OCI-LY7 (cell line): Measurements from ENCODE around the gene KIAA1958. TPM values are rescaled to one million over a fixed set of nuclear protein-coding genes. Genes with fewer than 3 reads are reported as not detected.

Source experiments
- BruUV-seq: library from RNA; stranded (reverse); fragments of 400-500 nt; replicated peaks from 2 replicates; lab custom pipeline; 2021; lab: Mats Ljungman, UMichigan
- CTCF ChIA-PET: fragments of 300-600 bp; sonication (Branson Sonifier 250); formaldehyde crosslinking; loops from one replicate; lab custom pipeline; 2022; ENCODE audit warnings: antibody characterized with exemption; ENCODE audit not compliant: unreplicated experiment; lab: Charles Lee
- POLR2A ChIA-PET: fragments of 300-600 bp; sonication (Branson Sonifier 250); formaldehyde crosslinking; loops from one replicate; lab custom pipeline; 2022; ENCODE audit warnings: antibody characterized with exemption; lab: Charles Lee
- DNase-seq: peaks from one replicate; pipeline ENCODE4 v3.0.0-alpha.2; 2015; ENCODE audit warnings: low spot score
- H2AFZ ChIP-seq: fragments of 200-600 bp; sonication (generic), shearing (Covaris generic); 2 replicates; pipeline ENCODE4 v1.6.1; 2014; ENCODE audit warnings: mild to moderate bottlenecking, antibody characterized with exemption, low read length, moderate library complexity
- H3K27ac ChIP-seq: fragments of 200-600 bp; sonication (generic); 2 replicates; pipeline ENCODE4 v1.5.1; 2014; ENCODE audit warnings: mixed run types, low read depth, mild to moderate bottlenecking, moderate library complexity, low read length, inconsistent platforms; ENCODE audit not compliant: poor library complexity, severe bottlenecking
- H3K36me3 ChIP-seq: fragments of 200-600 bp; sonication (generic); 2 replicates; pipeline ENCODE4 v1.6.1; 2014; ENCODE audit warnings: mild to moderate bottlenecking, antibody characterized with exemption, low read length, moderate library complexity, mixed read lengths; ENCODE audit not compliant: insufficient read depth
- H3K4me1 ChIP-seq: fragments of 200-600 bp; sonication (generic); 2 replicates; pipeline ENCODE4 v1.5.1; 2014; ENCODE audit warnings: mild to moderate bottlenecking, low read length; ENCODE audit not compliant: insufficient read depth, poor library complexity, severe bottlenecking
- H3K4me2 ChIP-seq: fragments of 200-600 bp; sonication (generic); 2 replicates; pipeline ENCODE4 v1.6.1; 2014; ENCODE audit warnings: mild to moderate bottlenecking, low read length
- H3K4me3 ChIP-seq: fragments of 200-600 bp; sonication (generic); 2 replicates; pipeline ENCODE4 v1.5.1; 2014; ENCODE audit warnings: mild to moderate bottlenecking, low read depth, low read length; ENCODE audit not compliant: poor library complexity, severe bottlenecking
- H3K79me2 ChIP-seq: fragments of 200-600 bp; sonication (generic); 2 replicates; pipeline ENCODE4 v1.6.1; 2016; ENCODE audit warnings: low read depth, mild to moderate bottlenecking, low read length, moderate library complexity, mixed read lengths; ENCODE audit not compliant: insufficient read depth
- H3K9me2 ChIP-seq: fragments of 200-600 bp; sonication (generic); 2 replicates; pipeline ENCODE4 v1.6.1; 2016; ENCODE audit warnings: mild to moderate bottlenecking, low read length, mixed read lengths; ENCODE audit not compliant: insufficient read depth
- H3K9me3 ChIP-seq: fragments of 200-600 bp; sonication (generic); 2 replicates; pipeline ENCODE4 v1.6.1; 2014; ENCODE audit warnings: mild to moderate bottlenecking, mixed run types, low read length, mixed read lengths
- H4K20me1 ChIP-seq: fragments of 200-600 bp; sonication (generic); 2 replicates; pipeline ENCODE4 v1.6.1; 2014; ENCODE audit warnings: mild to moderate bottlenecking, antibody characterized with exemption, low read length, moderate library complexity, mixed read lengths; ENCODE audit not compliant: insufficient read depth
- EZH2phosphoT487 ChIP-seq: fragments of 200-600 bp; sonication (generic); IDR thresholded peaks from 2 replicates; pipeline ENCODE4 v1.6.1; 2018; ENCODE audit warnings: low read depth, borderline replicate concordance, mild to moderate bottlenecking, mixed run types, antibody characterized with exemption, low read length, moderate library complexity, mixed read lengths
- intact Hi-C: fragments of 100-400 bp; cut with micrococcal nuclease; formaldehyde crosslinking; loops from one replicate; pipeline ENCODE4 v1.10.0; 2022; ENCODE audit not compliant: unreplicated experiment
- total RNA-seq, 2 experiments: library from RNA; depleted of rRNA in 1 of 2; stranded (reverse); fragments of >200 nt in 1 of 2; shearing (Covaris generic) in 1 of 2; gene quantifications; 2 replicates each; pipeline ENCODE4 v1.2.3, GENCODE V29; 2014 to 2022
- TF ChIP-seq, protein P1 (sequence below): fragments of 200-600 bp; sonication (generic); conservative IDR thresholded peaks from 2 replicates; pipeline ENCODE4 v1.5.1; 2014; ENCODE audit warnings: mild to moderate bottlenecking, antibody characterized with exemption, low read length, moderate library complexity, mixed read lengths

Gene KIAA1958
- total RNA-seq, 2 experiments from 2014 or later: 15.4 to 19.8 TPM

DNA sequence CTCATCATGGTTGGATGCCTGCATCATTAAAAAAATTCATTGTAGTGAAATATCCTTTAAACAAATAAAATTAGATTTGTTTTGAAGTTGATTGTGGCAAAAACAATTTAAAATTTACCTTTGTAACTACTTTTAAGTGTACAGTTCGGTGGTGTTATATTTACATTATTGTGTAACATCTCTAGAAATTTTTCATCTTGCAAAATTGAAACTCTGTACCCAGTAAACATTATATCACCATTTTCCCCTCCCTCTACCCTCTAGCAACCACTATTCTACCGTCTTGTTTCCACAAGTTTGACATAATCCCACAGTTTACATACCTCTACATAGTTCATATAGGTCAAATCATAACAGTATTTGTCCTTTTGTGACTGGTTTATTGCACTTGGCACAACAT lies 2.0 kb upstream of the KIAA1958 start:
- Histone ChIP-seq H2AFZ (no peak overlapping the region), H3K9me3 (no peaks in the 10 kb centered on the region), H3K9me2 (no peaks in the 10 kb centered on the region), H4K20me1 (peaks cover 13% of the 10 kb centered on the region), H3K36me3 (no peaks in the 10 kb centered on the region), H3K27ac (no peak overlapping the region), H3K4me2 (no peak overlapping the region), H3K4me1 (peaks cover 23% of the 10 kb centered on the region), H3K4me3 (no peak overlapping the region), H3K79me2 (peaks cover 21% of the 10 kb centered on the region)
- ChIA-PET CTCF (no interaction called here), POLR2A (interaction anchor here (1.4 to 1.6 kb wide), 2 partner anchors 16 to 26 kb away, joined by 3 to 5 read pairs; no protein-coding TSS in a partner anchor)
- no peak for DNase-seq
- BruUV-seq: no TSS peak
- intact Hi-C loops: loop anchor here (5.0 to 10.0 kb wide), 2 partner anchors 233 to 340 kb away; partner anchors contain the start of gene INIP
- TF ChIP-seq EZH2phosphoT487: no peak
- TF ChIP-seq, protein P1, sequence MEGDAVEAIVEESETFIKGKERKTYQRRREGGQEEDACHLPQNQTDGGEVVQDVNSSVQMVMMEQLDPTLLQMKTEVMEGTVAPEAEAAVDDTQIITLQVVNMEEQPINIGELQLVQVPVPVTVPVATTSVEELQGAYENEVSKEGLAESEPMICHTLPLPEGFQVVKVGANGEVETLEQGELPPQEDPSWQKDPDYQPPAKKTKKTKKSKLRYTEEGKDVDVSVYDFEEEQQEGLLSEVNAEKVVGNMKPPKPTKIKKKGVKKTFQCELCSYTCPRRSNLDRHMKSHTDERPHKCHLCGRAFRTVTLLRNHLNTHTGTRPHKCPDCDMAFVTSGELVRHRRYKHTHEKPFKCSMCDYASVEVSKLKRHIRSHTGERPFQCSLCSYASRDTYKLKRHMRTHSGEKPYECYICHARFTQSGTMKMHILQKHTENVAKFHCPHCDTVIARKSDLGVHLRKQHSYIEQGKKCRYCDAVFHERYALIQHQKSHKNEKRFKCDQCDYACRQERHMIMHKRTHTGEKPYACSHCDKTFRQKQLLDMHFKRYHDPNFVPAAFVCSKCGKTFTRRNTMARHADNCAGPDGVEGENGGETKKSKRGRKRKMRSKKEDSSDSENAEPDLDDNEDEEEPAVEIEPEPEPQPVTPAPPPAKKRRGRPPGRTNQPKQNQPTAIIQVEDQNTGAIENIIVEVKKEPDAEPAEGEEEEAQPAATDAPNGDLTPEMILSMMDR: no peak

DNA sequence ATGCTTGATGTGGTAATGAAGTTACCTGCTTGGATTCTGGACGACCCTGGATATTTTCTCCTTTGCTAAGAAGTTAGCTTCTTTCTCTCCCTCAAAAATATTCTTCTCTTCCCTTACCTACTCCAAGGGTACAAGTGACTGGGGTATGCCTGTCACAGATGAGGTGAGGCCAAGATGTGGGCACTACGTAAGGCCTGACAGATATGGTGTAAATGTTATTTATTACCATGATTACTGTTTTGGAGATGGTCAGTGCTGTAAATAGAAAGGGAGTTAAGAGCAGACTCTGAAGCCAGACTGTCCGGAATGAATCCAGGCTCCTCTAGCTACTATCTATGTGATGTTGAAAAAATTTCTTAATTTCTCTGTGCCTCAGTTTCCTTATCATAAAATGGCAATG lies 1.1 kb upstream of the KIAA1958 start:
- TF ChIP-seq EZH2phosphoT487: no peak
- TF ChIP-seq, protein P1: no peak
- no TSS peak for BruUV-seq
- peak overlapping the region; percentile 85; the same call in 1 of the 2 replicates for H2AFZ ChIP-seq
- no peaks in the 10 kb centered on the region for H3K9me2 ChIP-seq
- ChIA-PET CTCF (interaction anchor here (1.1 kb wide), 1 partner anchor 232 kb away, joined by 4 read pairs; the partner anchor contains the start of gene INIP), POLR2A (interaction anchor here (0.5 to 2.3 kb wide), 6 partner anchors 15 to 418 kb away, joined by 3 to 6 read pairs (median 4); no protein-coding TSS in a partner anchor)
- DNase-seq: no peak
- H3K36me3 ChIP-seq: no peaks in the 10 kb centered on the region
- intact Hi-C loops: loop anchor here (5.0 to 10.0 kb wide), 2 partner anchors 232 to 339 kb away; partner anchors contain the start of gene INIP
- peaks cover 20% of the 10 kb centered on the region for H4K20me1 ChIP-seq
- H3K79me2 ChIP-seq: peaks cover 30% of the 10 kb centered on the region
- H3K27ac ChIP-seq: no peak overlapping the region
- peak overlapping the region; percentile 73 for H3K4me3 ChIP-seq
- no peaks in the 10 kb centered on the region for H3K9me3 ChIP-seq
- H3K4me1 ChIP-seq: peaks cover 27% of the 10 kb centered on the region
- peak overlapping the region; percentile 85 for H3K4me2 ChIP-seq
